Mesothelial cell of epicardium (in vitro differentiated cells): ENCODE measurements around the gene FSIP1. TPM values are rescaled to one million over a fixed set of nuclear protein-coding genes. Genes with fewer than 3 reads are reported as not detected.

ENCODE experiments used
- DNase-seq, 2 experiments: peaks; one replicate each; pipeline ENCODE4 v3.0.0; 2021; ENCODE audit warnings: low spot score in 2 of 2; ENCODE audit not compliant: unreplicated experiment in 2 of 2
- H3K27ac Mint-ChIP-seq: 2 replicates; pipeline ENCODE4 v1.8.0; 2021; ENCODE audit warnings: mixed read lengths
- H3K27me3 Mint-ChIP-seq: 2 replicates; pipeline ENCODE4 v1.8.0; 2021; ENCODE audit warnings: low read depth, mixed read lengths
- H3K36me3 Mint-ChIP-seq: 2 replicates; pipeline ENCODE4 v1.8.0; 2021; ENCODE audit warnings: mixed read lengths
- H3K4me1 Mint-ChIP-seq: 2 replicates; pipeline ENCODE4 v1.8.0; 2021; ENCODE audit warnings: mixed read lengths
- H3K4me3 Mint-ChIP-seq: 2 replicates; pipeline ENCODE4 v1.8.0; 2021; ENCODE audit warnings: mild to moderate bottlenecking, moderate library complexity, mixed read lengths
- H3K9me3 Mint-ChIP-seq: 2 replicates; pipeline ENCODE4 v1.8.0; 2021; ENCODE audit warnings: mixed read lengths
- total RNA-seq: library from RNA; stranded (reverse); gene quantifications from 3 replicates; pipeline ENCODE4 v1.2.1, GENCODE V29; 2021
- TF ChIP-seq, protein P1 (sequence below): fragments of 200-600 bp; sonication (generic); IDR thresholded peaks from one replicate; pipeline ENCODE4 v1.5.0; 2021; ENCODE audit warnings: antibody characterized with exemption; ENCODE audit not compliant: unreplicated experiment

Gene FSIP1
- total RNA-seq, 1 donor from 2014 or later, result 0.74 TPM

- TF ChIP-seq, protein P1, sequence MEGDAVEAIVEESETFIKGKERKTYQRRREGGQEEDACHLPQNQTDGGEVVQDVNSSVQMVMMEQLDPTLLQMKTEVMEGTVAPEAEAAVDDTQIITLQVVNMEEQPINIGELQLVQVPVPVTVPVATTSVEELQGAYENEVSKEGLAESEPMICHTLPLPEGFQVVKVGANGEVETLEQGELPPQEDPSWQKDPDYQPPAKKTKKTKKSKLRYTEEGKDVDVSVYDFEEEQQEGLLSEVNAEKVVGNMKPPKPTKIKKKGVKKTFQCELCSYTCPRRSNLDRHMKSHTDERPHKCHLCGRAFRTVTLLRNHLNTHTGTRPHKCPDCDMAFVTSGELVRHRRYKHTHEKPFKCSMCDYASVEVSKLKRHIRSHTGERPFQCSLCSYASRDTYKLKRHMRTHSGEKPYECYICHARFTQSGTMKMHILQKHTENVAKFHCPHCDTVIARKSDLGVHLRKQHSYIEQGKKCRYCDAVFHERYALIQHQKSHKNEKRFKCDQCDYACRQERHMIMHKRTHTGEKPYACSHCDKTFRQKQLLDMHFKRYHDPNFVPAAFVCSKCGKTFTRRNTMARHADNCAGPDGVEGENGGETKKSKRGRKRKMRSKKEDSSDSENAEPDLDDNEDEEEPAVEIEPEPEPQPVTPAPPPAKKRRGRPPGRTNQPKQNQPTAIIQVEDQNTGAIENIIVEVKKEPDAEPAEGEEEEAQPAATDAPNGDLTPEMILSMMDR, result no peak
- peaks cover 5% of the 10 kb centered on the region for H3K36me3 Mint-ChIP-seq
- H3K9me3 Mint-ChIP-seq, result no peaks in the 10 kb centered on the region
- H3K27me3 Mint-ChIP-seq, result no peaks in the 10 kb centered on the region
- H3K4me1 Mint-ChIP-seq, result peaks cover 50% of the 10 kb centered on the region
- H3K27ac Mint-ChIP-seq, result peak overlapping the region; percentile 99
- H3K4me3 Mint-ChIP-seq, result peak overlapping the region; percentile 81
- no peak for DNase-seq
These were observed 203.7 kb downstream of the FSIP1 start for GRCh38 chr15:39578851-39579486.

DNA sequence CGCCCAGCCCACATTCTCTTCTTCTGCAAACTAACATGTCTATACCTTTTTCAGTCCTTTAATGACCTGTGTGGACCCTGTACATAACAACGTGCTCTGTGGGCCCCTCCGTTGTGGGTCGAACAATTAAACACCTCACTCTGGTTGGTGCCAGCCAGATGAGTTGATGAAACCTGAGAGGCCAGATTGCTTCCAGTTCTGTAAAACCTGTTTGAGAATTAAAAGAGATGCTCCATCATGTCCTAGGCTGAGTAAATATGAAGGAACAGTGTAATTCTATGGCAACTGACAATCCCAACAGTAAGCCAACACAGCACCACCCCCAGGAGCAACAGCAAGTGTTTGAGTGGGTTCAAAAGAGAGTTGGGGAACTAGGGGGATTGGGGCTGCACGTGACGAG lies 207.5 kb downstream of the FSIP1 start:
- no peaks in the 10 kb centered on the region for H3K9me3 Mint-ChIP-seq
- no peaks in the 10 kb centered on the region for H3K27me3 Mint-ChIP-seq
- H3K4me3 Mint-ChIP-seq, result no peak overlapping the region
- no peaks in the 10 kb centered on the region for H3K36me3 Mint-ChIP-seq
- peaks cover 33% of the 10 kb centered on the region for H3K4me1 Mint-ChIP-seq
- no peak overlapping the region for H3K27ac Mint-ChIP-seq
- DNase-seq, result no peak
- TF ChIP-seq, protein P1, result no peak

DNA sequence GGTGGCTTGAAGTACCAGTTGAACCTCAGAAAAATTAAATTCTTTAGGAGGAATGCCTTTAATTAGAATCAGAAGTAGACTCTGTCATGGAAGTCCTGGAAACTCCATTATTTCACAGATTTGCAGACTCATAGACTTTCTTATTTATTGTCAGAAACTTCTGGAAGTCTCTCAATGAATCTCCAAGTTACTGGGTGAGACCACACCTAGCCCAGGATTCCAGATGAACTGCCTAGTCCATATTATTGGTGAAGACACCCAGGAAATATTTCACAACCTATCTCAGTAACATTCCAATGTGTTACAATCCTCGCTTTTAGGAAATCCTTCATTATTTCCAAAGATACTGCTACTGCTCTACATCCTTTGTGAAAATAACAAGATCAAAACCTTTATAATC lies 208.2 kb downstream of the FSIP1 start:
- TF ChIP-seq, protein P1, result no peak
- H3K36me3 Mint-ChIP-seq, result no peaks in the 10 kb centered on the region

DNA sequence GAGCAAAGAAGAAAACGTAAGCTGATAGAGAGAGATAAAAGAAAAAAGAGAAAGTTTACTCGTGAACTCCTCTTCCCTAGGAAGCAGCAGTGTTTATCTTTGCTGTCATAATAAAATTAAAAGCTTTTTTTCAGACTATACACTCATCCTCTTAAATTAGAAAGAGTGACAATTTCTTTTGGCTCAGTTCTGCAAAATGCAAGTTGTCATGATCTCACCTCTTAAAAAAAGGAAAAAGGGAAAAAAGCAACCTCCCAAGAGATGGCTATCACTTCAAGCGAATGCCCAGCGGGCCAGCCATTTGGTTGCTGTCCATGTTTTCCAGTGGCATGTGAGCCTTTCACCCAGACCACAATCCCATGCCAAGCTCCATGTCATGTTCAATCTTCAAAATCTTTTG lies 208.8 kb downstream of the FSIP1 start:
- no peak for DNase-seq
- peaks cover 23% of the 10 kb centered on the region for H3K4me1 Mint-ChIP-seq
- no peaks in the 10 kb centered on the region for H3K9me3 Mint-ChIP-seq
- no peaks in the 10 kb centered on the region for H3K36me3 Mint-ChIP-seq
- peak overlapping the region; percentile 47 for H3K27ac Mint-ChIP-seq
- TF ChIP-seq, protein P1, result no peak
- no peaks in the 10 kb centered on the region for H3K27me3 Mint-ChIP-seq
- no peak overlapping the region for H3K4me3 Mint-ChIP-seq

More for the DNA sequence above, 208.2 kb downstream of the FSIP1 start:
- no peak overlapping the region for H3K27ac Mint-ChIP-seq
- no peak overlapping the region for H3K4me3 Mint-ChIP-seq
- H3K27me3 Mint-ChIP-seq, result no peaks in the 10 kb centered on the region
- H3K4me1 Mint-ChIP-seq, result peaks cover 29% of the 10 kb centered on the region
- DNase-seq, result no peak
- H3K9me3 Mint-ChIP-seq, result no peaks in the 10 kb centered on the region

GRCh38 chr15:39573287-39573686 lies 209.4 kb downstream of the FSIP1 start:
- Mint-ChIP-seq H3K4me3 (no peak overlapping the region), H3K27ac (no peak overlapping the region), H3K36me3 (no peaks in the 10 kb centered on the region), H3K4me1 (peaks cover 18% of the 10 kb centered on the region), H3K27me3 (no peaks in the 10 kb centered on the region), H3K9me3 (no peaks in the 10 kb centered on the region)
- TF ChIP-seq, protein P1, result no peak
- no peak for DNase-seq
